ENCODE data around the gene CCDC121. TPM values are rescaled to one million over a fixed set of nuclear protein-coding genes. Genes with fewer than 3 reads are reported as not detected.

The CCDC121 gene
- total and polyA plus RNA-seq, 9 of the 15 experiments (the other 6 are each of a cell fraction or from before 2014, with no cell fraction given): 2.2 to 4.7 (median 4.1) TPM

GRCh38 chr2:27636766-27637165 is 8.0 kb upstream of the CCDC121 start (continued):
- TF ChIP-seq ZNF764 (CRISPR knock-in tag; IDR thresholded peaks at IDR 0.05; ENCODE audit: low read depth): no peak
- TF ChIP-seq NCOR1 (IDR thresholded peaks at IDR 0.05): no peak

GRCh38 chr2:27634291-27634690 is 5.5 kb upstream of the CCDC121 start:
- Histone ChIP-seq H4K20me1 (replicated peaks; ENCODE audit: control insufficient read depth, insufficient read depth, low read length) (no peaks in the 10 kb centered on the region), H3K9me3 (replicated peaks; ENCODE audit: control insufficient read depth, insufficient read depth, low read depth, low read length) (no peaks in the 10 kb centered on the region), H3K4me1 (replicated peaks in 1 of 2; ENCODE audit: control insufficient read depth in 2 of 2, insufficient read depth in 2 of 2, low read length in 2 of 2) (peaks cover 0 to 2% of the 10 kb centered on the region in 2 experiments; a peak in 2 of 5 replicates), H3K27me3 (ENCODE audit: control insufficient read depth in 2 of 2, insufficient read depth in 2 of 2, low read length in 2 of 2) (no peaks in the 10 kb centered on the region), H3K79me2 (ENCODE audit: control insufficient read depth, insufficient read depth, low read length) (peaks cover 6% of the 10 kb centered on the region), H3K4me2 (ENCODE audit: insufficient read depth, low read length) (no peak overlapping the region), H3K36me3 (ENCODE audit: control insufficient read depth, insufficient read depth, low read length) (peaks cover 77% of the 10 kb centered on the region), H2AFZ (ENCODE audit: low read depth, low read length) (no peak overlapping the region), H3K9ac (ENCODE audit: insufficient read depth in 1 of 2, low read depth in 2 of 2, low read length in 2 of 2) (no peak overlapping the region), H3K27ac (ENCODE audit: extremely low read depth, low read depth, low read length) (no peak overlapping the region), H3K4me3 (no peak overlapping the region), H3K9me1 (ENCODE audit: control insufficient read depth, insufficient read depth, low read length) (no peaks in the 10 kb centered on the region)
- DNase-seq (ENCODE audit: extremely low read depth in 1 of 4, low spot score in 3 of 4): no peak
- WGBS (ENCODE audit: insufficient coverage, low coverage, missing lambda C conversion rate): 88% methylated on average over 2 of the region's 2 CpGs
- CTCF ChIA-PET (ENCODE audit: low intra/inter-chr PET ratio): no interaction called here
- no TSS peak for BruUV-seq (replicated peaks)
- no peak for FAIRE-seq
- intact Hi-C loops (cut with micrococcal nuclease): no loop called here
- in situ Hi-C loops (cut with MboI): no loop called here
- POLR2A ChIA-PET: interaction anchor here (1.2 kb wide), 1 partner anchor 96 kb away, joined by 3 read pairs; no protein-coding TSS in a partner anchor
- no peak for TF ChIP-seq HLTF (IDR thresholded peaks at IDR 0.05)
- no peak for TF ChIP-seq SREBF2 (CRISPR knock-in tag; IDR thresholded peaks at IDR 0.05)
- TF ChIP-seq, protein P1, sequence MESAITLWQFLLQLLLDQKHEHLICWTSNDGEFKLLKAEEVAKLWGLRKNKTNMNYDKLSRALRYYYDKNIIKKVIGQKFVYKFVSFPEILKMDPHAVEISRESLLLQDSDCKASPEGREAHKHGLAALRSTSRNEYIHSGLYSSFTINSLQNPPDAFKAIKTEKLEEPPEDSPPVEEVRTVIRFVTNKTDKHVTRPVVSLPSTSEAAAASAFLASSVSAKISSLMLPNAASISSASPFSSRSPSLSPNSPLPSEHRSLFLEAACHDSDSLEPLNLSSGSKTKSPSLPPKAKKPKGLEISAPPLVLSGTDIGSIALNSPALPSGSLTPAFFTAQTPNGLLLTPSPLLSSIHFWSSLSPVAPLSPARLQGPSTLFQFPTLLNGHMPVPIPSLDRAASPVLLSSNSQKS (CRISPR knock-in tag; IDR thresholded peaks at IDR 0.05): no peak
- TF ChIP-seq PHB2 (IDR thresholded peaks at IDR 0.05; ENCODE audit: low read depth): no peak
- TF ChIP-seq, protein P2, sequence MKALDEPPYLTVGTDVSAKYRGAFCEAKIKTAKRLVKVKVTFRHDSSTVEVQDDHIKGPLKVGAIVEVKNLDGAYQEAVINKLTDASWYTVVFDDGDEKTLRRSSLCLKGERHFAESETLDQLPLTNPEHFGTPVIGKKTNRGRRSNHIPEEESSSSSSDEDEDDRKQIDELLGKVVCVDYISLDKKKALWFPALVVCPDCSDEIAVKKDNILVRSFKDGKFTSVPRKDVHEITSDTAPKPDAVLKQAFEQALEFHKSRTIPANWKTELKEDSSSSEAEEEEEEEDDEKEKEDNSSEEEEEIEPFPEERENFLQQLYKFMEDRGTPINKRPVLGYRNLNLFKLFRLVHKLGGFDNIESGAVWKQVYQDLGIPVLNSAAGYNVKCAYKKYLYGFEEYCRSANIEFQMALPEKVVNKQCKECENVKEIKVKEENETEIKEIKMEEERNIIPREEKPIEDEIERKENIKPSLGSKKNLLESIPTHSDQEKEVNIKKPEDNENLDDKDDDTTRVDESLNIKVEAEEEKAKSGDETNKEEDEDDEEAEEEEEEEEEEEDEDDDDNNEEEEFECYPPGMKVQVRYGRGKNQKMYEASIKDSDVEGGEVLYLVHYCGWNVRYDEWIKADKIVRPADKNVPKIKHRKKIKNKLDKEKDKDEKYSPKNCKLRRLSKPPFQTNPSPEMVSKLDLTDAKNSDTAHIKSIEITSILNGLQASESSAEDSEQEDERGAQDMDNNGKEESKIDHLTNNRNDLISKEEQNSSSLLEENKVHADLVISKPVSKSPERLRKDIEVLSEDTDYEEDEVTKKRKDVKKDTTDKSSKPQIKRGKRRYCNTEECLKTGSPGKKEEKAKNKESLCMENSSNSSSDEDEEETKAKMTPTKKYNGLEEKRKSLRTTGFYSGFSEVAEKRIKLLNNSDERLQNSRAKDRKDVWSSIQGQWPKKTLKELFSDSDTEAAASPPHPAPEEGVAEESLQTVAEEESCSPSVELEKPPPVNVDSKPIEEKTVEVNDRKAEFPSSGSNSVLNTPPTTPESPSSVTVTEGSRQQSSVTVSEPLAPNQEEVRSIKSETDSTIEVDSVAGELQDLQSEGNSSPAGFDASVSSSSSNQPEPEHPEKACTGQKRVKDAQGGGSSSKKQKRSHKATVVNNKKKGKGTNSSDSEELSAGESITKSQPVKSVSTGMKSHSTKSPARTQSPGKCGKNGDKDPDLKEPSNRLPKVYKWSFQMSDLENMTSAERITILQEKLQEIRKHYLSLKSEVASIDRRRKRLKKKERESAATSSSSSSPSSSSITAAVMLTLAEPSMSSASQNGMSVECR (CRISPR knock-in tag; IDR thresholded peaks at IDR 0.05): no peak
- no peak for TF ChIP-seq SMAD2 (IDR thresholded peaks at IDR 0.05; ENCODE audit: low read depth, low read length)
- no peak for TF ChIP-seq ZNF253 (CRISPR knock-in tag; conservative IDR thresholded peaks at IDR 0.05)
- no peak for TF ChIP-seq ZBTB7A (IDR thresholded peaks at IDR 0.05; ENCODE audit: borderline replicate concordance, control insufficient read depth, low read depth, low read length)
- no peak for TF ChIP-seq THRA (IDR thresholded peaks at IDR 0.05)
- TF ChIP-seq ZNF444 (CRISPR knock-in tag; IDR thresholded peaks at IDR 0.05): no peak
- TF ChIP-seq MAFF (IDR thresholded peaks at IDR 0.05; ENCODE audit: low read length): no peak
- no peak for TF ChIP-seq ZNF184 (CRISPR knock-in tag; IDR thresholded peaks at IDR 0.05)
- no peak for TF ChIP-seq EP300 (IDR thresholded peaks at IDR 0.05; ENCODE audit: low read length)
- TF ChIP-seq PHF20 (IDR thresholded peaks at IDR 0.05; ENCODE audit: partially characterized antibody): no peak
- ATAC-seq: no peak

Data from K562 (cell line).